ENCODE data around the gene TSPY8. TPM values are rescaled to one million over a fixed set of nuclear protein-coding genes. Genes with fewer than 3 reads are reported as not detected.
"Not testable (repeated sequence)": the region's sequence is repeated elsewhere in the genome, so short reads cannot be mapped to it uniquely, and the experiment has no call there.

TSPY8 gene
- total RNA-seq (2021; fragmentation: NEBNext Ultra II Directional; extraction: Animal tissue kit (Norgen Biotek cat#: 25700)) (not detected in 2 replicates), polyA plus RNA-seq (2011; rRNA removed) (not detected in 2 replicates), polyA minus RNA-seq (2011; rRNA and poly(A)+ RNA removed) (not detected in 2 replicates)
- polyA plus RNA-seq (2011; cell fraction: cytosol; rRNA removed), result not detected
- not detected for polyA plus RNA-seq (2011; cell fraction: nucleus; rRNA removed)
- not detected in 4 replicates for polyA plus RNA-seq (2012, experiment 1 of 2)
- polyA plus RNA-seq (2012, experiment 2 of 2), result not detected
- polyA plus RNA-seq (2013, experiment 1 of 2), result not detected
- polyA plus RNA-seq (2013, experiment 2 of 2), result not detected
- not detected for polyA minus RNA-seq (2011; cell fraction: cytosol; rRNA and poly(A)+ RNA removed)
- polyA minus RNA-seq (2011; cell fraction: nucleus; rRNA and poly(A)+ RNA removed), result not detected
- long read RNA-seq, experiment 1, result 0 reads
- long read RNA-seq, experiment 2, result 0 reads

DNA sequence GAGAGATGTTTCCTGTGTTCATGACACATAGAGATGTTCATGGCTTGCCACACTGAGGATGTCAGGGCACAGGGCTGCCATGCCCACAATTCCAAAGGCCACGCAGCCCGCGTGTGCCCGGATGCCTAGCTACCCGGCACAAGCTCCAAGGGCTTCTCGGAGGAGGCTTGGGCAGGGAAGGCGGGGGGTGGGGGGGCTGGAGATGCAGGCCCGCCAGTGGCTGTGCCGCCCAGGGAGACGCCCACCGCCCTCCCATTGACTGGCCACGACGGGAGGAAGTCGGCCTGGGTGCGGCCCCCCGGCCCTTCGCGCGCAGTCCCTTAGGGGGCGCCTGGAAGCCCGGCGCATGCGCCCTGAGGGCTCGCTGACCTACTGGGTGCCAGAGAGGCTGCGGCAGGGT is at the start of gene TSPY8:
TSS of gene TSPY8 (plus strand) at position 301 of the 400 bp plus-strand sequence. CDS start at position 347, 46 bp downstream.
- not testable (repeated sequence) for DNase-seq (ENCODE audit: low read depth in 1 of 2, low spot score in 2 of 2); FAIRE-seq
- WGBS, 2 experiments (ENCODE audit: extremely low coverage in 1 of 2, insufficient coverage in 1 of 2, insufficient read length in 1 of 2, insufficient replicate concordance in 2 of 2, low coverage in 1 of 2, low lambda C conversion rate in 2 of 2, missing lambda C conversion rate in 1 of 2), result no CpG with 5 or more reads among the region's 25 CpGs

More for the DNA sequence above, at the start of gene TSPY8:
- H4K91ac ChIP-seq (replicated peaks; ENCODE audit: insufficient read length, low read length); H2AK5ac ChIP-seq (ENCODE audit: low read depth, low read length); H4K20me1 ChIP-seq (replicated peaks in 1 of 2; ENCODE audit: control insufficient read depth in 1 of 2, insufficient read depth in 2 of 2, low read length in 2 of 2); H3K9ac ChIP-seq (replicated peaks in 1 of 4; ENCODE audit: extremely low read depth in 1 of 4, low read depth in 3 of 4, low read length in 3 of 4); H3K56ac ChIP-seq (replicated peaks; ENCODE audit: insufficient read length, low read depth, low read length); H2BK15ac ChIP-seq (ENCODE audit: low read length); H2BK120ac ChIP-seq (replicated peaks; ENCODE audit: low read depth, low read length); H3K79me2 ChIP-seq (ENCODE audit: control insufficient read depth in 1 of 2, insufficient read depth in 2 of 2, low read length in 2 of 2); H3K4me3 ChIP-seq (ENCODE audit: extremely low read depth in 1 of 4, insufficient read depth in 2 of 4, low read depth in 3 of 4, low read length in 4 of 4); H2AFZ ChIP-seq (ENCODE audit: low read length); H3K23ac ChIP-seq (ENCODE audit: insufficient read length); H4K5ac ChIP-seq (ENCODE audit: insufficient read length, low read depth, low read length); H2BK12ac ChIP-seq (ENCODE audit: low read depth, low read length); H3K9me3 ChIP-seq (ENCODE audit: insufficient read depth in 2 of 2, low read depth in 1 of 2, low read length in 1 of 2); H3K79me1 ChIP-seq (ENCODE audit: low read depth, low read length); H3K4me2 ChIP-seq (ENCODE audit: insufficient read depth in 1 of 2, low read depth in 2 of 2, low read length in 2 of 2); H3K27ac ChIP-seq (ENCODE audit: low read depth, low read length); POLR2A ChIA-PET (ENCODE audit: partially characterized antibody); H3K18ac ChIP-seq (ENCODE audit: extremely low read depth, low read length); H4K8ac ChIP-seq (ENCODE audit: extremely low read depth, insufficient read depth, low read length); H2BK20ac ChIP-seq (ENCODE audit: low read length); CTCF ChIA-PET (ENCODE audit: partially characterized antibody); H3K27me3 ChIP-seq (replicated peaks in 1 of 4; ENCODE audit: control insufficient read depth in 3 of 4, extremely low read depth in 1 of 4, insufficient read depth in 3 of 4, low read length in 3 of 4); H3K4me1 ChIP-seq (replicated peaks in 1 of 4; ENCODE audit: control insufficient read depth in 3 of 4, insufficient read depth in 4 of 4, low read length in 3 of 4); H2BK5ac ChIP-seq (ENCODE audit: low read depth, low read length); H3K36me3 ChIP-seq (ENCODE audit: control insufficient read depth in 2 of 4, insufficient read depth in 4 of 4, low read length in 3 of 4); H3K14ac ChIP-seq (ENCODE audit: insufficient read length); H3K4ac ChIP-seq (replicated peaks; ENCODE audit: insufficient read length, low read depth, low read length); H3K23me2 ChIP-seq (ENCODE audit: low read depth, low read length): not testable (repeated sequence)

All from H1 (cell line).